Panc1 (cell line): ENCODE results near the gene CCL16.

ENCODE experiments used
- POLR2AphosphoS5 ChIP-seq: IDR thresholded peaks from 2 replicates; pipeline ENCODE4 v1.6.1; 2012; ENCODE audit warnings: mild to moderate bottlenecking, low read depth, low read length, moderate library complexity
- REST ChIP-seq, 2 experiments: IDR thresholded peaks; 2 replicates each; pipeline ENCODE4 v1.6.1; 2011 to 2012; ENCODE audit warnings: low read depth in 2 of 2, control low read depth in 1 of 2, low read length in 1 of 2, mild to moderate bottlenecking in 1 of 2, moderate library complexity in 1 of 2; ENCODE audit not compliant: insufficient read depth in 1 of 2
- TCF7L2 ChIP-seq: IDR thresholded peaks from 2 replicates; pipeline ENCODE4 v1.6.1; 2011; ENCODE audit warnings: mild to moderate bottlenecking, low read depth, low read length, inconsistent platforms
- TF ChIP-seq, protein P1 (sequence below): fragments of 450-650 bp; IDR thresholded peaks from 2 replicates; pipeline ENCODE4 v1.5.1; 2017; ENCODE audit warnings: mild to moderate bottlenecking

DNA sequence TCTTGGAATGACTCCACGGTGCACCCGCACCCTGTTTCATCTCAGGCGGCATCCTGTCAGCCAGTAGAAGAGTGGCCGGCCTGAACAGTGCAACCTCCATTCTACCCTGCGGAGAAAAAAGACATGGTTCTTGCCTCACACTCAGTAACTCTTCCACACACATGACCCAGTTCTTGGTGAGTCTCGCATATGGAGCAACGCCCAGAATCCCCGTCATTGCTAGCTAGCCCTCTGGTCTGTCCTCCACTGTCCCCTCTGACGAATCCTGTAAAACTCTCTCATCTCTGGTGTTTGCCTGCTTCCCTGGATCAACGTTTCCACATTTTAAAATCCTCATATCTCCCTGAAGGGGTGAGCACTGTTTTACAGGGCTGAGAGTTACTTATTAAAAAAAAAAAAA, 46.5 kb downstream of the CCL16 start:
- TF ChIP-seq, protein P1, sequence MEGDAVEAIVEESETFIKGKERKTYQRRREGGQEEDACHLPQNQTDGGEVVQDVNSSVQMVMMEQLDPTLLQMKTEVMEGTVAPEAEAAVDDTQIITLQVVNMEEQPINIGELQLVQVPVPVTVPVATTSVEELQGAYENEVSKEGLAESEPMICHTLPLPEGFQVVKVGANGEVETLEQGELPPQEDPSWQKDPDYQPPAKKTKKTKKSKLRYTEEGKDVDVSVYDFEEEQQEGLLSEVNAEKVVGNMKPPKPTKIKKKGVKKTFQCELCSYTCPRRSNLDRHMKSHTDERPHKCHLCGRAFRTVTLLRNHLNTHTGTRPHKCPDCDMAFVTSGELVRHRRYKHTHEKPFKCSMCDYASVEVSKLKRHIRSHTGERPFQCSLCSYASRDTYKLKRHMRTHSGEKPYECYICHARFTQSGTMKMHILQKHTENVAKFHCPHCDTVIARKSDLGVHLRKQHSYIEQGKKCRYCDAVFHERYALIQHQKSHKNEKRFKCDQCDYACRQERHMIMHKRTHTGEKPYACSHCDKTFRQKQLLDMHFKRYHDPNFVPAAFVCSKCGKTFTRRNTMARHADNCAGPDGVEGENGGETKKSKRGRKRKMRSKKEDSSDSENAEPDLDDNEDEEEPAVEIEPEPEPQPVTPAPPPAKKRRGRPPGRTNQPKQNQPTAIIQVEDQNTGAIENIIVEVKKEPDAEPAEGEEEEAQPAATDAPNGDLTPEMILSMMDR: no peak
- TF ChIP-seq POLR2AphosphoS5: no peak
- no peak for TF ChIP-seq REST (IDR thresholded peaks at IDR 0.05; ENCODE audit: insufficient read depth in 1 of 2, low read depth in 2 of 2, low read length in 1 of 2)
- TF ChIP-seq TCF7L2: no peak
